ENCODE data around the gene CEP152. TPM values are rescaled to one million over a fixed set of nuclear protein-coding genes. Genes with fewer than 3 reads are reported as not detected.

The CEP152 gene
- total RNA-seq, 2 donors from 2014 or later: 3.6 to 7.9 TPM

- Histone ChIP-seq H3K4me1 (no peaks in the 10 kb centered on the region), H3K27me3 (no peaks in the 10 kb centered on the region), H3K27ac (no peak overlapping the region), H3K4me3 (no peak overlapping the region), H3K9me3 (no peaks in the 10 kb centered on the region), H3K36me3 (replicated peaks in 1 of 2; ENCODE audit: insufficient read depth in 1 of 2, low read depth in 2 of 2) (no peaks in the 10 kb centered on the region)
- intact Hi-C loops (cut with DNase I): no loop called here
- DNase-seq (no peak), ATAC-seq (no peak)
- TF ChIP-seq POLR2A (IDR thresholded peaks at IDR 0.05) (no peak), CTCF (IDR thresholded peaks at IDR 0.05) (no peak)
These were observed 8.0 kb downstream of the CEP152 start for GRCh38 chr15:48802867-48803266.

GRCh38 chr15:48802257-48802656 lies 8.6 kb downstream of the CEP152 start:
- H3K9me3 ChIP-seq: no peaks in the 10 kb centered on the region
- WGBS, 2 donors: 70 to 73% methylated on average over 3 of the region's 3 CpGs
- intact Hi-C loops (cut with DNase I): no loop called here
- H3K27me3 ChIP-seq: no peaks in the 10 kb centered on the region
- H3K36me3 ChIP-seq (replicated peaks in 1 of 2; ENCODE audit: insufficient read depth in 1 of 2, low read depth in 2 of 2): no peaks in the 10 kb centered on the region
- H3K27ac ChIP-seq: no peak overlapping the region
- no peak overlapping the region for H3K4me3 ChIP-seq
- TF ChIP-seq CTCF (IDR thresholded peaks at IDR 0.05): no peak
- no peak for TF ChIP-seq POLR2A (IDR thresholded peaks at IDR 0.05)
- ATAC-seq: no peak
- H3K4me1 ChIP-seq: no peaks in the 10 kb centered on the region
- DNase-seq: no peak

- DNase-seq: no peak
- Histone ChIP-seq H3K9me3 (no peaks in the 10 kb centered on the region), H3K36me3 (replicated peaks in 1 of 2; ENCODE audit: insufficient read depth in 1 of 2, low read depth in 2 of 2) (no peaks in the 10 kb centered on the region), H3K27ac (no peak overlapping the region), H3K4me1 (no peaks in the 10 kb centered on the region), H3K4me3 (no peak overlapping the region), H3K27me3 (no peaks in the 10 kb centered on the region)
- 20 to 27% methylated on average over 4 of the region's 4 CpGs for WGBS, 2 donors
- peak in 6 of 7 experiments; percentile 34 to 55 (median 49) for TF ChIP-seq CTCF (IDR thresholded peaks at IDR 0.05)
- TF ChIP-seq POLR2A (IDR thresholded peaks at IDR 0.05): no peak
- intact Hi-C loops (cut with DNase I): no loop called here
- peak; percentile 45 for ATAC-seq
These were observed 9.9 kb downstream of the CEP152 start for GRCh38 chr15:48800811-48801455.

GRCh38 chr15:48800245-48800644 lies 10.6 kb downstream of the CEP152 start:
- Histone ChIP-seq H3K4me3 (no peak overlapping the region), H3K4me1 (no peaks in the 10 kb centered on the region), H3K27me3 (no peaks in the 10 kb centered on the region), H3K27ac (no peak overlapping the region), H3K36me3 (replicated peaks in 1 of 2; ENCODE audit: insufficient read depth in 1 of 2, low read depth in 2 of 2) (no peaks in the 10 kb centered on the region), H3K9me3 (no peaks in the 10 kb centered on the region)
- 73 to 79% methylated on average over 1 of the region's 1 CpG for WGBS, 2 donors
- intact Hi-C loops (cut with DNase I): no loop called here
- DNase-seq (no peak), ATAC-seq (no peak)
- no peak for TF ChIP-seq CTCF (IDR thresholded peaks at IDR 0.05)
- TF ChIP-seq POLR2A (IDR thresholded peaks at IDR 0.05): no peak

GRCh38 chr15:48798319-48798718 lies 12.6 kb downstream of the CEP152 start:
- Histone ChIP-seq H3K9me3 (no peaks in the 10 kb centered on the region), H3K27ac (no peak overlapping the region), H3K27me3 (no peaks in the 10 kb centered on the region), H3K4me3 (no peak overlapping the region), H3K4me1 (no peaks in the 10 kb centered on the region), H3K36me3 (replicated peaks in 1 of 2; ENCODE audit: insufficient read depth in 1 of 2, low read depth in 2 of 2) (no peaks in the 10 kb centered on the region)
- intact Hi-C loops (cut with DNase I): no loop called here
- WGBS, 2 donors: 63% methylated on average over 1 of the region's 1 CpG
- ATAC-seq (no peak), DNase-seq (no peak)
- TF ChIP-seq POLR2A (IDR thresholded peaks at IDR 0.05): no peak
- no peak for TF ChIP-seq CTCF (IDR thresholded peaks at IDR 0.05)
